K562 (cell line): Measurements from ENCODE around the gene BMP2K. TPM values are rescaled to one million over a fixed set of nuclear protein-coding genes. Genes with fewer than 3 reads are reported as not detected.

Source experiments
- GATAD2B ChIP-seq: fragments of 450-650 bp; IDR thresholded peaks from 2 replicates; pipeline ENCODE4 v1.6.1; 2017; ENCODE audit warnings: mild to moderate bottlenecking, borderline replicate concordance
- HNRNPL ChIP-seq: fragments of 200-400 bp; formaldehyde crosslinking; IDR thresholded peaks from 2 replicates; pipeline ENCODE4 v1.6.1; 2017; ENCODE audit warnings: low read depth, mild to moderate bottlenecking, low read length
- HNRNPUL1 ChIP-seq: fragments of 200-400 bp; formaldehyde crosslinking; IDR thresholded peaks from 2 replicates; pipeline ENCODE4 v1.6.1; 2017; ENCODE audit warnings: low read length
- ZBTB9 ChIP-seq: fragments of 450-650 bp; formaldehyde crosslinking; IDR thresholded peaks from 2 replicates; pipeline ENCODE4 v1.4.0; 2020; ENCODE audit warnings: mild to moderate bottlenecking, moderate library complexity
- ZNF318 ChIP-seq, 2 experiments: fragments of 450-650 bp; IDR thresholded peaks; 2 replicates each; pipeline ENCODE4 v1.6.1; 2016; ENCODE audit warnings: mild to moderate bottlenecking in 2 of 2, borderline replicate concordance in 1 of 2, low read depth in 1 of 2, moderate library complexity in 1 of 2
- polyA plus RNA-seq, 8 experiments: library from polyadenylated mRNA; depleted of rRNA in 4 of 8; stranded (reverse) in 5 of 8; unstranded in 3 of 8; fragments of >200 nt; fragmentation: Nextera tagmentation in 2 of 8; fragmentation: Illumina TruSeq in 1 of 8; extraction: Ambion mirVana in 2 of 8; extraction: Trizol in 1 of 8; gene quantifications; 2 replicates each; pipeline versions ENCODE4 v1.2.1 to v1.2.3, GENCODE V29; 2011 to 2014; ENCODE audit warnings: inconsistent platforms in 1 of 8, missing spikeins in 1 of 8
- total RNA-seq, 7 experiments: library from RNA; depleted of rRNA in 6 of 7; stranded (reverse); fragments of >200 nt in 6 of 7; fragmentation: Illumina TruSeq in 2 of 7; extraction: Trizol in 2 of 7; gene quantifications; 2 replicates each; pipeline versions ENCODE4 v1.2.1 to v1.2.3, GENCODE V29; 2011 to 2021; ENCODE audit warnings: low replicate concordance in 1 of 7
- TF ChIP-seq, protein P1 (sequence below): fragments of 250-450 bp; sonication (Bioruptor Pico); IDR thresholded peaks from 2 replicates; pipeline ENCODE4 v1.8.0; 2022; ENCODE audit warnings: moderate library complexity, mild to moderate bottlenecking, inconsistent platforms

BMP2K gene
- total and polyA plus RNA-seq, 9 of the 15 experiments (the other 6 are each of a cell fraction or from before 2014, with no cell fraction given): 17.0 to 217 (median 104) TPM

DNA sequence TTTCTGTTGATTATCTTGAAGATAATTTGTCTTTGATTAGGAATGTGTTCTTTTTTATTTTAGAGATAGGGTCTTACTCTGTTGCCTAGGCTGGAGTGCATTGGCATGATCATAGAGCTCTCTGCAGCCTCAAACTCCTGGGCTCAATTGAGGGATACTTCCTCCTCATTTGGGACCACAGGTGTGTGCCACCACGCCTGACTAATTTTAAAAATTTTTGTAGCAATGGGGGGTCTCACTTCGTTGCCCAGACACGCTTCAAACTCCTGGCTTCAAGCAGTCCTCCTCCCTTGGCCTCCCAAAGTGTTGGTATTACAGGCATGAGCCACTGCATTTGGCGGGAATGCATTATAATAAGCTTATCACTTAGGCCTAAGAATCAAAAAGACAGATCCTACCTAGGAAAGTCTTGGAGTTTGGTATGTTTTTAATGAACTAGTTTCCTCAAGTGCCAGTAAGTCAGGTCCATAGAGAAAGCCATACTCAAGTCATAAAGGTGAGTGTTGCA is 21.7 kb downstream of the BMP2K start (continued):
- no peak for TF ChIP-seq ZNF318 (IDR thresholded peaks at IDR 0.05; ENCODE audit: borderline replicate concordance in 1 of 2, low read depth in 1 of 2)
- no peak for TF ChIP-seq GATAD2B
- no peak for TF ChIP-seq ZBTB9 (CRISPR knock-in tag)
- TF ChIP-seq HNRNPUL1: no peak
- TF ChIP-seq, protein P1, sequence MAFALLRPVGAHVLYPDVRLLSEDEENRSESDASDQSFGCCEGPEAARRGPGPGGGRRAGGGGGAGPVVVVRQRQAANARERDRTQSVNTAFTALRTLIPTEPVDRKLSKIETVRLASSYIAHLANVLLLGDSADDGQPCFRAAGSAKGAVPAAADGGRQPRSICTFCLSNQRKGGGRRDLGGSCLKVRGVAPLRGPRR: no peak
- TF ChIP-seq HNRNPL: no peak
